ENCODE results near the gene PEAK3.

The PEAK3 gene

DNA sequence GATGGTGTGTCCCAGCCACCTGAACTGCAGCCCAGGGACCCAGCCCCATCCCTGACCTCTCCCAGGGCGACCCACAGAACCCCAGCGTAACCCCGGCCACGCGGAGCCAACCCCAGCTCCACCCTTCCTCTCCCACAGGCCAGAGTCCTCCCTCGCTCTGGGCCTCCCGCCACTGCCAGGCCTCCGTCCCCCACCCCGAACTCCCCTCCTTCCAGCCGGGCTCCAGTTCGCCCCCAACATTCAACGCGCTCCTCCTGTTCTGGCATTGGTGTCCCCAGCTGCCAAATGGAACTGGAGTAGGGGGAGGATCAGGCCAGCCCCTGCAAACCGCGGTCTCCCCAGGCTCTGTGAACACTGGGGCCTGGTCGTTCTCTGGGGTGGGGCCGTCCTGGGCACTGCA, 18.6 kb upstream of the PEAK3 start:
- H3K9ac ChIP-seq (ENCODE audit: low read length) = no peak overlapping the region

DNA sequence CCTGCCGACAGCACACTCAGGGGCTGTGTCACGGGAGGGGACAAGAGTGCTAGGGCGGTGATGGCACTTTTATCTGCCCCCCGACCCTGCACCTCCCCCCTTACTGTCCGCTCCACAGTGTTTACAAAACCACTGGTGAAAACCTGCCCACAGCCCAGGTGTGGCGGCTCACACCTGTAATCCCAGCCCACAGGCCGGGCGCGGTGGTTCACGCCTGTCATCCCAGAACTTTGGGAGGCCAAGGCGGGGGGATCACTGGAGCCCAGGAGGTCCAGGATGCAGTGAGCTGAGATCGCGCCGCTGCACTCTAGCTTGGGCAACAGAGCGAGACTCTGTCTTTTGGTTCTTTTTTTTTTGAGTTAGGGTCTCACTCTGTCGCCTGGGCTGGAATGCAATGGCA, 14.2 kb upstream of the PEAK3 start:
- Histone ChIP-seq H3K4me3 (ENCODE audit: low read length) (no peak overlapping the region), H3K36me3 (ENCODE audit: control insufficient read depth, insufficient read depth, low read length, severe bottlenecking) (no peaks in the 10 kb centered on the region), H3K9me3 (ENCODE audit: control insufficient read depth, low read length) (no peaks in the 10 kb centered on the region), H3K9ac (ENCODE audit: low read length) (no peak overlapping the region), H3K27me3 (replicated peaks; ENCODE audit: control insufficient read depth, insufficient read depth, low read length) (peaks cover 19% of the 10 kb centered on the region), H3K4me1 (ENCODE audit: control insufficient read depth, insufficient read depth, low read length) (peaks cover 14% of the 10 kb centered on the region)
- DNase-seq (ENCODE audit: low read depth) = no peak

More for the DNA sequence above, 18.6 kb upstream of the PEAK3 start:
- Histone ChIP-seq H3K9me3 (ENCODE audit: control insufficient read depth, low read length) (no peaks in the 10 kb centered on the region), H3K4me3 (ENCODE audit: low read length) (no peak overlapping the region), H3K4me1 (ENCODE audit: control insufficient read depth, insufficient read depth, low read length) (peaks cover 4% of the 10 kb centered on the region), H3K27me3 (replicated peaks; ENCODE audit: control insufficient read depth, insufficient read depth, low read length) (peaks cover 17% of the 10 kb centered on the region), H3K36me3 (ENCODE audit: control insufficient read depth, insufficient read depth, low read length, severe bottlenecking) (no peaks in the 10 kb centered on the region)
- no peak for DNase-seq (ENCODE audit: low read depth)

DNA sequence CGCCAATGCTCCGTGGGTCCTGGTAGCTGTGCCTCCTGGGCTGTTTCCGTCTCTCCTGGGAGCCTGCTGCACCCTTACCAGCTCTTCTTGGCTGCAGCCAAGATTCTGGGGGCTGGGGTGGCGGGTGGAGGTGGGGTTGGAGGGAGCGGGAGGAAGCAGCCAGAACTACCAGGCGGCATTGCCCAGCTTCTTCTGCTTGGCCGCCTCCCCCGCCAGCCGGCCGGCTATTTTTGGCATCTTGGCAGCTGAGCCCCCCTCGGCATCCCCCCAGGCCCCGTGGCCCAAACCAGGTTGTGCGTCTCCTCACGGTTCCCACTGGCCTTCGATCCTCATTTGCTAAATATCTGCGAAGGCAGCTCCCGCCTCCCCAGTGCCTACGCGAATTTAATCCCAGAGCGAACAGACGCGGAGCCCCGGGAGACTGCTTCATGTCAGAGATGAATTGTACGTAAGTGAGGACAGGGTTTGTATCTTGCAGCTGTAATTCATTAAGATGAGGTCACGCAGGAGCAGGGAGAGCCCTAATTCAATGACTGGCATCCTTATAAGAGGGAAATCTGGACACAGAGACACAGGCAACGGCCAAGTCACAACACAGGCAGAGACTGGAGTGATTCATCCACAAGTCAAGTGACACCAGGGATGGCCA, 12.8 kb upstream of the PEAK3 start:
- DNase-seq (ENCODE audit: low read depth) = peak; percentile 78
- Histone ChIP-seq H3K27me3 (replicated peaks; ENCODE audit: control insufficient read depth, insufficient read depth, low read length) (peaks cover 23% of the 10 kb centered on the region), H3K4me1 (ENCODE audit: control insufficient read depth, insufficient read depth, low read length) (peaks cover 14% of the 10 kb centered on the region), H3K9me3 (ENCODE audit: control insufficient read depth, low read length) (no peaks in the 10 kb centered on the region), H3K9ac (ENCODE audit: low read length) (no peak overlapping the region), H3K36me3 (ENCODE audit: control insufficient read depth, insufficient read depth, low read length, severe bottlenecking) (no peaks in the 10 kb centered on the region), H3K4me3 (ENCODE audit: low read length) (peak overlapping the region; percentile 18)

DNA sequence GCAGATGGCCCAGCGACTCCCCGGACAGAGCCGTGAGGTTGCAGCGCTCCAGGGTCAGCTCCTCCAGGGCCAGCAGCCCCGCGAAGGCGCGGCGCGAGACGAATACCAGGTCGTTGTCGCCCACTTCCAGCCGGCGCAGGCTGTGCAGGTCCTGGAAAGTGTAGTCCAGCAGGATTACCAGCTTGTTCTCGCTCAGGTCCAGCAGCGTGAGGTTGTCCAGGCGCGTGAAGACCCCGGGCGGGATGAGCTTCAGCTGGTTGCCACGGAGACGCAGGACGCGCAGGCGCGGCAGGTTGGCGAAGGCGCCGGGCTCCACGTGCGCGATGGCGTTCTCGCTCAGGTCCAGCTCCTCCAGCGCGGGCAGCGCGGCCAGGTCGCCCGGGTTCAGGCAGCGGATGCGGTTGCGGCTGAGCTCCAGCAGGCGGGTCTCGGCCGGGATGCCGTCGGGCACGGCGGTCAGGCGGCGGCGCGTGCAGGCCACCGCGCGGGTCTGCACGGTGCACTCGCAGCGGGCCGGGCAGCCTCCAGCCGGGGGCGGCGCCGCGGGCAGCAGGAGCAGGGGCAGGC, 9.3 kb upstream of the PEAK3 start:
- H3K27me3 ChIP-seq (replicated peaks; ENCODE audit: control insufficient read depth, insufficient read depth, low read length) = peaks cover 35% of the 10 kb centered on the region
- DNase-seq (ENCODE audit: low read depth) = peak; percentile 21
- H3K9me3 ChIP-seq (ENCODE audit: control insufficient read depth, low read length) = no peaks in the 10 kb centered on the region
- no peak overlapping the region for H3K9ac ChIP-seq (ENCODE audit: low read length)
- H3K4me3 ChIP-seq (ENCODE audit: low read length) = no peak overlapping the region
- peaks cover 14% of the 10 kb centered on the region for H3K4me1 ChIP-seq (ENCODE audit: control insufficient read depth, insufficient read depth, low read length)
- no peaks in the 10 kb centered on the region for H3K36me3 ChIP-seq (ENCODE audit: control insufficient read depth, insufficient read depth, low read length, severe bottlenecking)

DNA sequence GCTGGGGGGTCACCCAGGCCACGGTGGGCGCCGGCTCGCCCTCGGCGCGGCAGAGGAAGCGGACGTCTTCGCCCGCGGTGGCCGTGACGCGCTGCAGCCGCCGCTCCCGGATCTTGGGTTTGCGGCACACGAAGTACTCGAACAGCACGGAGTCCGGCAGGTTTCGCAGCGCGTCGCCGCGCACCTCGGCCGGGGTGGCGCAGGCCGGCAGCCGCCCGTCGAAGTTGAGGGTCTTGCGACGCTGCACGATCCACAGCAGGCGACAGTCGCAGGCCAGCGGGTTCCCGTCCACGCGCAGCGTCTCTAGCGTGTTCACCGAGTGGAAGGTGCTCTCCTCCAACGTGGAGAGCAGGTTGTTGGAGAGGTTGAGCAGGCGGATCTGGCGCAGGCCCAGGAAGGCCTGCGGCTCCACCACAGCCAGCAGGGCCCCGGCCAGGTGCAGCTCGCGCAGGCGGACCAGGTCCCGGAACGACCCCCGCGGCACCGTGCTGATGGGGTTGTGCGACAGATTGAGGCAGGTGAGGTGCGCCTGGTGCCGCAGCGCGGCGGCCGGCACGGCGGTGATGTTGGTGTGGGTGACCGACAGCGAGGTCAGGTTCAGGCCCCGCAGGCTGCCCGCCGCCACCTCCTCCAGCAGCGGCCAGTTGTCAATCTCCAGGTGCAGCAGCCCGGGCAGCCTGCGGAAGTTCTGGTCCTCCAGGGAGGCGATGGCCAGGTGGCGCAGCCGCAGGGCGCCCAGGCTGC, 8.6 kb upstream of the PEAK3 start:
- Histone ChIP-seq H3K4me3 (ENCODE audit: low read length) (peak overlapping the region; percentile 54), H3K27me3 (replicated peaks; ENCODE audit: control insufficient read depth, insufficient read depth, low read length) (peaks cover 35% of the 10 kb centered on the region), H3K36me3 (ENCODE audit: control insufficient read depth, insufficient read depth, low read length, severe bottlenecking) (no peaks in the 10 kb centered on the region), H3K9me3 (ENCODE audit: control insufficient read depth, low read length) (no peaks in the 10 kb centered on the region), H3K9ac (ENCODE audit: low read length) (no peak overlapping the region), H3K4me1 (ENCODE audit: control insufficient read depth, insufficient read depth, low read length) (peaks cover 14% of the 10 kb centered on the region)
- DNase-seq (ENCODE audit: low read depth) = no peak

DNA sequence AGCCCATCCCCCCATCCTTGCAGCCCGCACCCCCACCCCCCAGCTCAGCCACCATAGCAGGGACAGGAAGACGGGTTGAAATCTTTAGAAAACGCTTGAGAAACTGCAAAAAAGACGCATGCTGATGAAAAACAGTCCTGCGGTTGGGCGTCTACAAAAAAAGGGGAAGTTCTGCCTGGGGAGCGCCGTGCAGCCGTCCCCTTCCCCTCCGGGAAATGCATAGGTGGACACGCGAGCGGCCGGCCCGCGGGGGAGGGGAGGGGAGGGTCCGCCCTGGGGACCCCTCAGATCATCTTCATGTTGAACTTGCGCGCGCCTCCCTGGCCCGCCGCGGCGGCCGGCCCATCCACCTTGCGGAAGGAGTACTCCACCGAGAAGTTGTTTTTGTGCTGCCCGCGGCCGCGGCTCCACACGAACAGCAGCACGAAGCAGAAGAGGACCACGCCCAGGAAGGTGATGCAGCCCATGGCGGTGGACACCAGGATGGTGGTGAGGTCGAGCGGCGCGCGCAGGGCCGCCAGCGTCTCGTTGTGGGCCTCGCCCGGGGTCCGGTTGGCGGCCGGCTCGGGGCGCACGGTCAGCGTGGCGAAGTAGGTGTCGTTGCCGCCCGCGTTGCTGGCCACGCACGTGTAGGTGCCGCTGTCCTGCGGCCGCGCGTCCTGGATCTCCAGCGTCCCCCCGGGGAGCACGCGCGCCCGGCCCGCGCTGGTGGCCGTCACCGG, 7.9 kb upstream of the PEAK3 start:
- H3K9me3 ChIP-seq (ENCODE audit: control insufficient read depth, low read length) = no peaks in the 10 kb centered on the region
- no peaks in the 10 kb centered on the region for H3K36me3 ChIP-seq (ENCODE audit: control insufficient read depth, insufficient read depth, low read length, severe bottlenecking)
- H3K4me1 ChIP-seq (ENCODE audit: control insufficient read depth, insufficient read depth, low read length) = peaks cover 9% of the 10 kb centered on the region
- peak overlapping the region; percentile 54 for H3K4me3 ChIP-seq (ENCODE audit: low read length)
- DNase-seq (ENCODE audit: low read depth) = peak; percentile 33
- H3K9ac ChIP-seq (ENCODE audit: low read length) = no peak overlapping the region
- peaks cover 35% of the 10 kb centered on the region for H3K27me3 ChIP-seq (replicated peaks; ENCODE audit: control insufficient read depth, insufficient read depth, low read length)

DNA sequence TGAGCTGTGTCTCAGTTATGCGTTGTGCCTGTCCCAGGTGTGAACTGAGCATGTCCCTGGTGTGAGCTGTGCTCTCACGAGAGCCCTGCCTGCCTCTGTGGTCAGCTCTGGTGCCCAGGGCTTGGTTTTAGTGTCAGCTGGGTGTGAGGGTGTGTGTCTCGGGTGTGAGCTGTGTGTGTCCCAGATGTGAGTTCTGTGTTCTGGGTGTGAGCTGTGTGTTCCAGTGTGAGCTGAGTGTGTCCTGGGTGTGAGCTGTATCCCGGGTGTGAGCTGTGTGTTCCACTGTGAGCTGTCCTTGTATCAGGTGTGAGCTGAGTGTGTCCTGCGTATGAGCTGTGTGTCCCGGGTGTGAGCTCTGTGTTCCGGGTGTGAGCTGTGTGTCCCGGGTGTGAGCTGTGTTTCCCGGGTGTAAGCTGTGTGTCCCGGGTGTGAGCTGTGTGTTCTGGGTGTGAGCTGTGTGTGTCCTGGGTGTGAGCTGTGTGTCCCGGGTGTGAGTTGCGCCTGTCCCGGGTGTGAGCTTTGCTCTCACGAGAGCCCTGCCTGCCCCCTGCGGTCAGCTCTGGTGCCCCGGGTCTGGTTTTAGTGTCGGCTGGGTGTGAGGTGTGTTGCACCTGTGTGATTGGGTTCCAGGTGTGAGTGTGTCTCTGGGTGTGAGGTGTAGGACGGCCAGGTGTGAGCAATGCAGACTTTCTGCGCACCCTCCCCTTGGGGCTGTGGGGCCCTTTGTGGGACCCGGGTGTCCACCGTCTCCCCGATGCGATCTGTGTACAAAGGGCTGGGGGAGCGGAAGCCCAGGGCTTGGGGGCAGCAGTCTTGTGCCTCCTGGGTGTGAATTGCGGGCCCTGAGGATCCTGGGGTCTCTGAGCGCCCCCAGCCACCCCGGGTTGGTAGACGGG, 7.1 kb upstream of the PEAK3 start:
- no peaks in the 10 kb centered on the region for H3K9me3 ChIP-seq (ENCODE audit: control insufficient read depth, low read length)
- no peak overlapping the region for H3K9ac ChIP-seq (ENCODE audit: low read length)
- DNase-seq (ENCODE audit: low read depth) = no peak
- no peaks in the 10 kb centered on the region for H3K36me3 ChIP-seq (ENCODE audit: control insufficient read depth, insufficient read depth, low read length, severe bottlenecking)
- peaks cover 1% of the 10 kb centered on the region for H3K4me1 ChIP-seq (ENCODE audit: control insufficient read depth, insufficient read depth, low read length)
- no peak overlapping the region for H3K4me3 ChIP-seq (ENCODE audit: low read length)
- peaks cover 32% of the 10 kb centered on the region for H3K27me3 ChIP-seq (replicated peaks; ENCODE audit: control insufficient read depth, insufficient read depth, low read length)

DNA sequence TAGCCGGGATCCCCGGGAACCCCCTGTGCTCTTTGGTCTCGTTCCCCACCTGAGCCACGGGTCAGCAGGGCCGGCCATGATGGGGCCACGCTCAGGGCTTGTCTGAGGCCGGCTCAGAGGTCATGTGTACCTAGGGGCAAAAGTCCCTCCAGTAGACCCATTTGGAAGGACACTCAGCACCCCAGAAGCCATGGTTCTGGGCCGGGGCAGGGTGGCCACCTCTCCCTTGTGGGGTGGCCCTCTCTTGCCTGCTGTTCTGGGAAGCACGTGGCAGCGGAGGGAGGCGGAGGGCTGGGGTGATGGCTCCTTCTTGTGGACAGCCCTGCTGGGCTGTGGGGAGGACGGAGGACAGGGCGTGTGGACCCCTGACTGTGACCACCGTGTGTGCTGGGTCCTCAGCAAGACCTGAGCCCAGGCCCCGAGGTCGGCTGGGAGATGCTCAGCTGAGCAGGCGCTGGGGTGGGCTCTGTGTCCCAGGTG, 6.4 kb upstream of the PEAK3 start:
- no peak overlapping the region for H3K9ac ChIP-seq (ENCODE audit: low read length)
- no peaks in the 10 kb centered on the region for H3K4me1 ChIP-seq (ENCODE audit: control insufficient read depth, insufficient read depth, low read length)
- no peaks in the 10 kb centered on the region for H3K9me3 ChIP-seq (ENCODE audit: control insufficient read depth, low read length)
- DNase-seq (ENCODE audit: low read depth) = no peak
- H3K27me3 ChIP-seq (replicated peaks; ENCODE audit: control insufficient read depth, insufficient read depth, low read length) = peaks cover 27% of the 10 kb centered on the region
- H3K4me3 ChIP-seq (ENCODE audit: low read length) = no peak overlapping the region
- no peaks in the 10 kb centered on the region for H3K36me3 ChIP-seq (ENCODE audit: control insufficient read depth, insufficient read depth, low read length, severe bottlenecking)

DNA sequence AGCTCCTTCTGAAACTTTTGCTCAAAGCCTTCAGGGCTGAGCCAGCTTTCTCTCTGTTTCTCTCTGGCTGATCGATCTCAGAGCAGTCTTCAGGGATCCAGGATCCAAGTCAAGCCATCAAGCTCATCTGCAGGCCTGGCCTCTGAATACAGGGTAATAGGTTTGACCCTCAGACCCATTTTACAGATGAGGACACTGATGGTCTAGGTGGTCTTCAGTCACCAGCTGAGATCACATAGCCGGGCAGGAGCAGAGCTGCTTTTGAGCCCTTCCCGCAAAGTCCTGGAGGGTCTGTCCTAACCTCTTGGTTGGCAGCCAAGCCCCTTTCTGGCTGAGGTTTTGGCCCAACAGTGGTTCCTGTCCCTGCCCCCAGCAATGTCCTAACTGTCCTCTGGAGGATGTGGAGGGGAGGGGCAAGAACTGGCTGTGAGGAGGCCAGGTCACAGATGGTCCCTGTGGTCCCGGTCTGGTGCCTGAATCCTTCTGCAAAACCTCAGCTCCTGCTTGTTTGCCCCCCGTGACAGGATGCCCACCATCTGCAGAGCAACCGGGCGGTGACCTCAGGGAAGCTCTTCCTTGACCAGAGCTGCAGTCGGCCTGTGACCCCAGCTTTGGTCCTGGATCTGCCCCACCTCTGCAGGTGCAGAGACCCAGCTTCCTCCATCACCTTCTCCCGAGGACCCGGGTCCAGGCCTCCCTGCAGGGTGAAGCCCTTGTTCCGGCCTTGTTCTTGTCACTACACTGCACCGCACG, 5.8 kb upstream of the PEAK3 start:
- H3K9ac ChIP-seq (ENCODE audit: low read length) = no peak overlapping the region
- no peak overlapping the region for H3K4me3 ChIP-seq (ENCODE audit: low read length)
- no peaks in the 10 kb centered on the region for H3K9me3 ChIP-seq (ENCODE audit: control insufficient read depth, low read length)
- no peak for DNase-seq (ENCODE audit: low read depth)
- no peaks in the 10 kb centered on the region for H3K4me1 ChIP-seq (ENCODE audit: control insufficient read depth, insufficient read depth, low read length)
- peaks cover 27% of the 10 kb centered on the region for H3K27me3 ChIP-seq (replicated peaks; ENCODE audit: control insufficient read depth, insufficient read depth, low read length)
- no peaks in the 10 kb centered on the region for H3K36me3 ChIP-seq (ENCODE audit: control insufficient read depth, insufficient read depth, low read length, severe bottlenecking)
